ENCODE measurements around the gene MACF1. TPM values are rescaled to one million over a fixed set of nuclear protein-coding genes. Genes with fewer than 3 reads are reported as not detected.
A peak's percentile ranks its signal among the peaks of the same experiment; 100 is the strongest.

MACF1 gene
- total and polyA plus RNA-seq, 4 donors = 69.1 to 966 (median 233) TPM

DNA sequence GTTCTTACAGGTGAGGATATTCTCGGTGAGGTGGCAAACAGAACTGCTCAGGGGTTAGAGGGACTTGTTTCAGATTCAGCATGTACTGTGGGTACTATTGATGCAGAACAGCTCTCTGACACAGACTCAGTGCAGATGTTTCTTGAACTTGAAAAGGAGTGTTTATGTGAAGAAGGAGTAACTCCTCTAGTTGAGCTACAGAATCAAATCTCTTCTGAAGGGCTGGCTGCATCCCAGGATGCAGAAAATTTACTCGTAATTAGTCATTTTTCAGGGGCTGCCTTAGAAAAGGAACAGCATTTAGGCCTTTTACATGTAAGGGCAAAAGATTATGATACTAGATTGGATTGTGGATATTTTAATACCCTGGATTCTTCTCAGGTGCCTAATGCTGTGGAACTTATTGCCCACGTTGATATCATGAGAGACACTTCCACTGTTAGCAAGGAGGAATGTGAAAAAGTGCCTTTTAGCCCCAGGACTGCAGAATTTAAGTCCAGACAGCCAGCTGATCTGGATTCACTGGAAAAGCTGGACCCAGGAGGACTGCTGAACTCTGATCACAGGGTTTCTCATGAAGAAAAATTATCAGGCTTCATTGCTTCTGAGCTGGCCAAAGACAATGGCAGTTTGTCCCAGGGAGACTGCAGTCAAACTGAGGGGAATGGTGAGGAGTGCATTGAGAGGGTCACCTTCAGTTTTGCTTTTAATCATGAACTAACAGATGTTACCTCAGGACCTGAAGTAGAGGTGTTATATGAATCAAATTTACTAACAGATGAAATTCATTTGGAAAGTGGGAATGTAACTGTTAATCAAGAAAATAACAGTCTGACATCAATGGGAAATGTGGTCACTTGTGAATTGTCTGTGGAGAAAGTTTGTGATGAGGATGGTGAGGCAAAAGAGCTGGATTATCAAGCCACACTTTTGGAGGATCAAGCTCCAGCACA lies 207.3 kb downstream of the MACF1 start:
- no peaks in the 10 kb centered on the region for H3K27me3 ChIP-seq (ENCODE audit: control insufficient read depth in 3 of 3, insufficient read depth in 3 of 3, low read length in 2 of 3)
- peaks cover 22 to 66% (median 32%) of the 10 kb centered on the region in 5 donors for H3K4me1 ChIP-seq (ENCODE audit: control insufficient read depth in 5 of 5, insufficient read depth in 5 of 5, low read length in 5 of 5)
- H3K4me3 ChIP-seq = no peak overlapping the region
- DNase-seq = no peak
- H3K9ac ChIP-seq (ENCODE audit: insufficient read depth in 1 of 2, low read length in 2 of 2) = peak overlapping the region; percentile 18 to 81
- peak overlapping the region in 1 of 2 donors; percentile 54 for H3K27ac ChIP-seq (ENCODE audit: low read depth in 1 of 2, low read length in 1 of 2)
- TF ChIP-seq, protein P1, sequence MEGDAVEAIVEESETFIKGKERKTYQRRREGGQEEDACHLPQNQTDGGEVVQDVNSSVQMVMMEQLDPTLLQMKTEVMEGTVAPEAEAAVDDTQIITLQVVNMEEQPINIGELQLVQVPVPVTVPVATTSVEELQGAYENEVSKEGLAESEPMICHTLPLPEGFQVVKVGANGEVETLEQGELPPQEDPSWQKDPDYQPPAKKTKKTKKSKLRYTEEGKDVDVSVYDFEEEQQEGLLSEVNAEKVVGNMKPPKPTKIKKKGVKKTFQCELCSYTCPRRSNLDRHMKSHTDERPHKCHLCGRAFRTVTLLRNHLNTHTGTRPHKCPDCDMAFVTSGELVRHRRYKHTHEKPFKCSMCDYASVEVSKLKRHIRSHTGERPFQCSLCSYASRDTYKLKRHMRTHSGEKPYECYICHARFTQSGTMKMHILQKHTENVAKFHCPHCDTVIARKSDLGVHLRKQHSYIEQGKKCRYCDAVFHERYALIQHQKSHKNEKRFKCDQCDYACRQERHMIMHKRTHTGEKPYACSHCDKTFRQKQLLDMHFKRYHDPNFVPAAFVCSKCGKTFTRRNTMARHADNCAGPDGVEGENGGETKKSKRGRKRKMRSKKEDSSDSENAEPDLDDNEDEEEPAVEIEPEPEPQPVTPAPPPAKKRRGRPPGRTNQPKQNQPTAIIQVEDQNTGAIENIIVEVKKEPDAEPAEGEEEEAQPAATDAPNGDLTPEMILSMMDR (IDR thresholded peaks at IDR 0.05; ENCODE audit: control extremely low read depth, extremely low read depth) = no peak
- no peaks in the 10 kb centered on the region for H3K9me3 ChIP-seq (ENCODE audit: control insufficient read depth in 4 of 4, insufficient read depth in 3 of 4, low read length in 3 of 4)
- WGBS, 2 donors = 46 to 65% methylated on average over 3 of the region's 3 CpGs
- H3K36me3 ChIP-seq (ENCODE audit: control insufficient read depth in 4 of 4, insufficient read depth in 4 of 4, low read length in 4 of 4) = peaks cover 0 to 29% (median 9%) of the 10 kb centered on the region in 4 donors
- ATAC-seq (ENCODE audit: insufficient read depth, low FRiP score) = no peak

DNA sequence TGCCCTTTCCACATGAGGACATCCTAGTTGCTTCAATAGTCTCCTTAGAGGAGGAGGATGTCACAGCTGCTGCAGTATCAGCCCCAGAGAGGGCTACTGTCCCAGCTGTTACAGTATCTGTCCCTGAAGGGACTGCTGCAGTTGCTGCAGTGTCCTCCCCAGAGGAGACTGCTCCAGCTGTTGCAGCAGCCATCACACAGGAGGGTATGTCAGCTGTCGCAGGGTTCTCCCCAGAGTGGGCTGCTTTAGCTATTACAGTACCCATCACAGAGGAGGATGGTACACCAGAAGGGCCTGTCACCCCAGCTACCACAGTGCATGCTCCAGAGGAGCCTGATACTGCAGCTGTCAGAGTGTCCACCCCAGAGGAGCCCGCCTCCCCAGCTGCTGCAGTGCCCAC lies 208.4 kb downstream of the MACF1 start:
- DNase-seq (no peak), ATAC-seq (ENCODE audit: insufficient read depth, low FRiP score) (no peak)
- no peaks in the 10 kb centered on the region for H3K27me3 ChIP-seq (ENCODE audit: control insufficient read depth in 3 of 3, insufficient read depth in 3 of 3, low read length in 2 of 3)
- no peak overlapping the region for H3K4me3 ChIP-seq
- H3K36me3 ChIP-seq (ENCODE audit: control insufficient read depth in 4 of 4, insufficient read depth in 4 of 4, low read length in 4 of 4) = peaks cover 0 to 29% (median 9%) of the 10 kb centered on the region in 4 donors
- H3K27ac ChIP-seq (ENCODE audit: low read depth in 1 of 2, low read length in 1 of 2) = peak overlapping the region in 1 of 2 donors; percentile 50
- 85 to 92% methylated on average over 2 of the region's 2 CpGs for WGBS, 2 donors
- TF ChIP-seq, protein P1 (IDR thresholded peaks at IDR 0.05; ENCODE audit: control extremely low read depth, extremely low read depth) = no peak
- H3K9ac ChIP-seq (ENCODE audit: insufficient read depth in 1 of 2, low read length in 2 of 2) = no peak overlapping the region
- H3K4me1 ChIP-seq (ENCODE audit: control insufficient read depth in 5 of 5, insufficient read depth in 5 of 5, low read length in 5 of 5) = peaks cover 16 to 55% (median 30%) of the 10 kb centered on the region in 5 donors
- H3K9me3 ChIP-seq (ENCODE audit: control insufficient read depth in 4 of 4, insufficient read depth in 3 of 4, low read length in 3 of 4) = no peaks in the 10 kb centered on the region

DNA sequence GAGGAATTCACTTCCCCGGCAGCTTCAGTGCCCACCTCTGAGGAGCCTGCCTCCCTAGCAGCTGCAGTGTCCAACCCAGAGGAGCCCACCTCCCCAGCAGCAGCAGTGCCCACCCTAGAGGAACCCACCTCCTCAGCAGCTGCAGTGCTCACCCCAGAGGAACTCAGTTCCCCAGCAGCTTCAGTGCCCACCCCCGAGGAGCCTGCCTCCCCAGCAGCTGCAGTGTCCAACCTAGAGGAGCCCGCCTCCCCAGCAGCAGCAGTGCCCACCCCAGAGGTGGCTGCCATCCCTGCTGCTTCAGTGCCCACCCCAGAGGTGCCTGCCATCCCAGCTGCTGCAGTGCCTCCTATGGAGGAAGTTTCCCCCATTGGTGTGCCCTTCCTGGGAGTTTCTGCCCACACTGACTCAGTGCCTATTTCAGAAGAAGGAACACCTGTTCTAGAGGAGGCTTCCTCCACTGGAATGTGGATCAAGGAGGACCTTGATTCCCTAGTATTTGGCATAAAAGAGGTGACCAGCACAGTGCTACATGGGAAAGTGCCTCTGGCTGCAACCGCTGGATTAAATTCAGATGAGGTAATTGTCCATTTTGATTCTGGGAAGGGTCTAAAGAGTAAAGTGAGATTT lies 209.5 kb downstream of the MACF1 start:
- Histone ChIP-seq H3K27ac (ENCODE audit: low read depth in 1 of 2, low read length in 1 of 2) (peak overlapping the region in 1 of 2 donors; percentile 13), H3K36me3 (ENCODE audit: control insufficient read depth in 4 of 4, insufficient read depth in 4 of 4, low read length in 4 of 4) (peaks cover 0 to 32% (median 9%) of the 10 kb centered on the region in 4 donors), H3K4me3 (no peak overlapping the region), H3K4me1 (ENCODE audit: control insufficient read depth in 5 of 5, insufficient read depth in 5 of 5, low read length in 5 of 5) (peaks cover 16 to 50% (median 29%) of the 10 kb centered on the region in 5 donors), H3K9me3 (ENCODE audit: control insufficient read depth in 4 of 4, insufficient read depth in 3 of 4, low read length in 3 of 4) (no peaks in the 10 kb centered on the region), H3K27me3 (ENCODE audit: control insufficient read depth in 3 of 3, insufficient read depth in 3 of 3, low read length in 2 of 3) (no peaks in the 10 kb centered on the region), H3K9ac (ENCODE audit: insufficient read depth in 1 of 2, low read length in 2 of 2) (no peak overlapping the region)
- no peak for ATAC-seq (ENCODE audit: insufficient read depth, low FRiP score)
- TF ChIP-seq, protein P1 (IDR thresholded peaks at IDR 0.05; ENCODE audit: control extremely low read depth, extremely low read depth) = no peak
- WGBS, 2 donors = 68 to 81% methylated on average over 4 of the region's 4 CpGs
- DNase-seq = no peak
